HG03457 (cell line): ENCODE data around the gene FAM227A.
"Not testable (repeated sequence)": the region's sequence is repeated elsewhere in the genome, so short reads cannot be mapped to it uniquely, and the experiment has no call there.

Experiments
- ATAC-seq: cut with Tn5 transposase; IDR thresholded peaks from one replicate; pipeline ENCODE4 v1.9.1; 2021; ENCODE audit warnings: moderate number of reproducible peaks; ENCODE audit not compliant: unreplicated experiment

The FAM227A gene

GRCh38 chr22:38674888-38675287 is 18.7 kb upstream of the FAM227A start:
- ATAC-seq: no peak

- ATAC-seq: no peak
These were observed 1.1 kb upstream of the FAM227A start for GRCh38 chr22:38657045-38657909.

- ATAC-seq: no peak
These were observed 505 bp downstream of the FAM227A start for GRCh38 chr22:38655519-38656255.

- no peak for ATAC-seq
These were observed 2.5 kb downstream of the FAM227A start for GRCh38 chr22:38653741-38654140.

DNA sequence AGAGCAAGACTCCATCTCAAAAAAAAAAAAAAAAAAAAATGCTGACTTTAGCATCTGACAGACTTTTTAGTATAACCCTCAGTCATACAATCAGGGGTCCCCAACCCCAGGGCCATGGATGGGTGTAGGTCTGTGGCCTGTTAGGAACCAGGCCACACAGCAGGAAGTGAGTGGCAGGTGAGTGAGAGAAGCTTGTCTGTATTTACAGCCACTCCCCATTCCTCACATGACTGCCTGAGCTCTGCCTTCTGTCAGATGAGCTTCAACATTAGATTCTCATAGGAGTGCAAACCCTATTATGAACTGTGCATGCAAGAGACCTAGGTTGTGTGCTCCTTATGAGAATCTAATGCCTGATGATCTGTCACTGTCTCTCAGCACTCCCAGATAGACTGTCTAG is 3.3 kb downstream of the FAM227A start:
- ATAC-seq: no peak

GRCh38 chr22:38649841-38650522 is 6.2 kb downstream of the FAM227A start:
- no peak for ATAC-seq

GRCh38 chr22:38645430-38645829 is 10.8 kb downstream of the FAM227A start:
- ATAC-seq: no peak

DNA sequence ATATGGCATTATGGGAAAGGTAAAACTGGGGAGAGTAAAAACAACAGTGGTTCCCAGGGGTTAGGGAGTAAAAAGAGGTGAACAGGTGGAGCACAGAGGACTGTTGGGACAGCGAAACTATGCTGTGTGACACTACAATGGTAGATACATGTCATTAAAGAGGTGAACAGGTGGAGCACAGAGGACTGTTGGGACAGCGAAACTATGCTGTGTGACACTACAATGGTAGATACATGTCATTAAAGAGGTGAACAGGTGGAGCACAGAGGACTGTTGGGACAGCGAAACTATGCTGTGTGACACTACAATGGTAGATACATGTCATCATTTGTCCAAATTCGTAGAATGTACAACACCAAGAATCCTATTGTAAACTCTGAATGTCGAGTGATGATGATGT is 11.9 kb downstream of the FAM227A start:
- ATAC-seq: not testable (repeated sequence)

GRCh38 chr22:38641476-38642040 is 14.6 kb downstream of the FAM227A start:
- ATAC-seq: no peak

DNA sequence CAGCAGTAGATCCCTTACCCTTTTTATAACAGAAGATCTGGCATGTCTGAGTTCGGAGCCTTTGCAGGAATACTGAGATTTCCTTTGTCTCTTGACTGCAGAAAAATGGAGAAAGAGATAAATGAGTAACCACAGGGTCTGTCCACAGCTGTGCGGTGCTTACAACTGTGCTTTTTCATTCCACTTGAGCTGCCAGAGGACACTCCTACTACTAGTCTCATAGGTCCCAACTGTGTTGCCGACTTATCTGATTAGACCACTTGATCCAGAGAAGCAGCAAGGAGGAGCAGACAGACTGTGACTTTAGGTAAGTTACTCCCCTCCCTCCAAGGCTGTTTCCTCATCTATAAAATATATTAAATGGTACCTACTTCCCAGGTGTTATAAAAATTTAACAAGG is 17.5 kb downstream of the FAM227A start:
- no peak for ATAC-seq

GRCh38 chr22:38638216-38638615 is 18.0 kb downstream of the FAM227A start:
- no peak for ATAC-seq

DNA sequence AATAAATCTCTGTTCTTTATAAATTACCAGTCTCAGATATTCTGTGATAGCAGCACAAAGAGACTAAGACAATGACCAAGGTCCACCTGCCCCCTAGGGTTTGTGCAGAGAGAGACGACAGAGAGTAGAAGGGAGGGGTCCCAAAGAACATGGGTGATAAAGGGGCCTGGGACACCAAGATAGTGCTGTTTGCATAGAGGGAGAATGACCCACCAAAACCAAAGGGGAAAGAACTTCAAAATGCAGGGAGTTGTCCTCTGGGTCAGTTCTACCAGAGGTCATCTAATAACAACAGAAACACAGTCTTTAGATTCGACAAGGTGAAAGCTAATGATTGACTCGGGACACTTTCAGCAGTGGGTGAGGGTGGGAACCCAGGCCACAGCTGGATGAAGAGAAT is 23.7 kb downstream of the FAM227A start:
- ATAC-seq: no peak

DNA sequence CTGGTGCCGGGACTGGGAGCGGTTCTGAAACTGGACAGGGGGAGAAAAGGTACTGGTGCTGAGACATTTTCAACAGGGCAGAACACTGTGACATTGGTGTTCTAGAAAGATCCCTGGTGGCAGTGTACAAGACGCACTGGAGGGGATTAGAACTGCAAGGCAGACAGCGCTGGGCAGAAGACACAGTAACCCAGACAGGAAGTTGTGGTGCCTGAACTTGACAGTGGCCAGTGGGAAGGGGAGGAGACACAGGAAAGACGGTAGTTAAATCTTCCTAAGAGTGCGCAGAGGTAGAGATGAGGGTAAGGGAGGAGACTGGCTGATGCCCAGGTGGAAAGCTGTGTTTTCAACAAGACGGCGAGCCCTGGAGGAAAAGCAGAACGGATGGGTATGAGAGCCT is 24.5 kb downstream of the FAM227A start:
- no peak for ATAC-seq

DNA sequence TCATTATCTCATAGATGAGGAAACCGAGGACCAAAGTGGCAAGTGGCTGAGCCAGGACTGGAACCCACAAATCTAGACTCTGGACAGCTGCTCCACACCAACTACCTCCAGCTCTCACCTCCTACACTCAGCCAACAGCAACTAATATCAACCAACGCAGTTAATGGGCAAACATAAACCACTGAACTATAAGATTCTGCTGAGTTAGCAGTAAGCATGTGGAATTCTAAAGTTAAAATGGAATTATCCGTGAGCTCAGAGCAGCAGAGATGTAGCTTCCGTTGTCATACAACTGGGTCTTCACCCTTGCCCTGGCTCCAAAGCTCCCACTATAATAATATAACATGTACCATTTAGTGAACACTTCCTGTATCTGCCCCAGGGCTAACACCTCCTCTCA is 27.1 kb downstream of the FAM227A start:
- no peak for ATAC-seq

- ATAC-seq: no peak
These were observed 27.7 kb downstream of the FAM227A start for GRCh38 chr22:38628444-38628843.

DNA sequence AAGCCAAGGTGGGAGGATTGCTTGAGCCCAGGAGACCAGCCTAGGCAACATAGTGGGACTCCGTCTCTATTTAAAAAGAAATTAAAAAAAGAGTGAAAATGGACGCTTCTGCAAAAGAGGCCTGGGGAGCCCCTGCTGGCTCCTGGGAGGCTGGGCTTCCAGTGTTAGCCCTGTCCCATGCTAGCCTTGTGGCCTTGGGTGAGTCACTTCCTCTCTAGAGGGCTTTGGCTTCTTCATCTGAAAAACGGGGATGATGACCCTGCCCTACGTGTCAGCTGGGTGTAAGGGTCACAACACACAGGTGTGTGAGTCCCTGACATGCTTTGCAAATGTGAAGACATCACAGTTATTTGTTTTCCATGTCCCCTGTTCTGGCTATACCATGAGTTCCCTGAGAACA is 32.8 kb downstream of the FAM227A start:
- ATAC-seq: no peak

- ATAC-seq: no peak
These were observed 37.5 kb downstream of the FAM227A start for GRCh38 chr22:38618682-38619081.

- ATAC-seq: no peak
These were observed 37.9 kb downstream of the FAM227A start for GRCh38 chr22:38618258-38618657.

DNA sequence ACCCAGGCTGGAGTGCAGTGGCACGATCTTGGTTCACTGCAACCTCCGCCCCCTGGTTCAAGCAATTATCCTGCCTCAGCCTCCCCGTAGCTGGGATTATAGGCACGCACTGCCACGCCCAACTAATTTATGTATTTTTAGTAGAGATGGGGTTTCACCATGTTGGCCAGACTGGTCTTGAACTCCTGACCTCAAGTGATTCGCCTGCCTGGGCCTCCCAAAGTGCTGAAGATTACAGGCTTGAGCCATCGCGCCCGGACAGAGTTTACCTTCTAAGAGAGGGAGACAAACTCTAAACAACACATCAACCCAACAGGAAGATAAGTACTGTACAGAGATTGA is 41.2 kb downstream of the FAM227A start:
- not testable (repeated sequence) for ATAC-seq

DNA sequence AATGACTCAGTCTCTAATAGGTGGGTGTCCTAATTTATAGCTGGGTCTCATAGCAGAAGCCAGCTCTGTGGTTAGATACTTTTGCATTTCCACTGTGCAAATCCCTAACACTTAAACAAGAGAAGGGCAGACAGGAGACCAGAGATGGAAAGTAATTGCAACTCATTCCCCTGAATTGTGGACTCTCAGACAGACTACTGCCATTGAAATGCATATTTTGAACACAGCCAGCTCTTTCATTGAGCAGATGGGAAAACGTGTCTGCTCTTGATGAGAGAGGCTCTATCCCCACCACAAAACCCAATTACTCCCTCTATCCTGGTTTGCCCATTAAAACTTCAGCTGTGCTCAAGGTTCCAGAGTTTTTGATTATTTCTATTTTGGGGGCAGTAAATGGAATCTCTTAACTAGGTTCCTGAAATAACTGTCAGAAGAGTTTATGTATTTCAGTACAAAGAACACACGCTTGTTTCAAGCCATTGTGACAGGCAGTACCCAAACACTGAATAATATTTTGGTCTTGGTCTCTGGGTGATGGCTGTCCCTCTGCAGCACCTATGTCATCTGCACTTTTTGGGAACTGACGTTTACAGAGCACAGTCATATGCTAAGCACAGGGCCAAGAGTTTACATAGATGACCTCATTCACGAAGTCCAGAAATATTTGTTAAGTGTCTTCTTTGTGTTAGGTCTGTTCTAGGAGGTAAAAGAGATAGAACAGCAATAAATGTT is 41.7 kb downstream of the FAM227A start:
- ATAC-seq: no peak

- ATAC-seq: no peak
These were observed 42.6 kb downstream of the FAM227A start for GRCh38 chr22:38613588-38613987.
